GM23338 (cell line): ENCODE data around the gene SMURF1. TPM values are rescaled to one million over a fixed set of nuclear protein-coding genes. Genes with fewer than 3 reads are reported as not detected.

Experiments used
- ATAC-seq: fragments of 200-7000 bp; cut with Tn5 transposase; 3 replicates; pipeline ENCODE4 v1.9.1; 2020
- DNase-seq: peaks from one replicate; pipeline ENCODE4 v3.0.0-alpha.2; 2015; ENCODE audit warnings: low spot score
- H2AFZ ChIP-seq: fragments of 200-600 bp; sonication (generic); 2 replicates; pipeline ENCODE4 v1.8.0; 2016; ENCODE audit warnings: antibody characterized with exemption, mild to moderate bottlenecking, moderate library complexity
- H3F3A ChIP-seq: fragments of 200-600 bp; sonication (generic); replicated peaks from 2 replicates; pipeline ENCODE4 v1.8.0; 2017; ENCODE audit warnings: antibody characterized with exemption, mixed run types, low read depth
- H3K27ac ChIP-seq: fragments of 200-600 bp; sonication (generic); 2 replicates; pipeline ENCODE4 v1.6.1; 2016; ENCODE audit warnings: low read depth
- H3K27me3 ChIP-seq: fragments of 200-600 bp; sonication (generic); 2 replicates; pipeline ENCODE4 v1.8.0; 2016; ENCODE audit warnings: mild to moderate bottlenecking, mixed run types, moderate library complexity; ENCODE audit not compliant: insufficient read depth
- H3K36me3 ChIP-seq: fragments of 200-600 bp; sonication (generic); 2 replicates; pipeline ENCODE4 v1.8.0; 2016; ENCODE audit warnings: mild to moderate bottlenecking; ENCODE audit not compliant: insufficient read depth
- H3K4me1 ChIP-seq: fragments of 200-600 bp; sonication (generic); 2 replicates; pipeline ENCODE4 v1.8.0; 2016; ENCODE audit warnings: mild to moderate bottlenecking, moderate library complexity; ENCODE audit not compliant: insufficient read depth
- H3K4me2 ChIP-seq: fragments of 200-600 bp; sonication (generic); 2 replicates; pipeline ENCODE4 v1.7.1; 2017; ENCODE audit warnings: mixed run types
- H3K4me3 ChIP-seq: fragments of 200-600 bp; sonication (generic); 2 replicates; pipeline ENCODE4 v1.6.1; 2016; ENCODE audit warnings: mixed run types
- H3K79me2 ChIP-seq: fragments of 200-600 bp; sonication (generic); replicated peaks from 2 replicates; pipeline ENCODE4 v1.8.0; 2017; ENCODE audit warnings: mild to moderate bottlenecking; ENCODE audit not compliant: insufficient read depth
- H3K9me2 ChIP-seq: fragments of 200-600 bp; sonication (generic); 2 replicates; pipeline ENCODE4 v1.8.0; 2017; ENCODE audit not compliant: insufficient read depth
- H4K20me1 ChIP-seq: fragments of 200-600 bp; sonication (generic); replicated peaks from 2 replicates; pipeline ENCODE4 v1.8.0; 2017; ENCODE audit warnings: mild to moderate bottlenecking; ENCODE audit not compliant: insufficient read depth
- H3K27ac Mint-ChIP-seq: 2 replicates; pipeline ENCODE4 v1.8.0; 2020; ENCODE audit warnings: inconsistent platforms, mild to moderate bottlenecking, moderate library complexity, mixed read lengths
- H3K27me3 Mint-ChIP-seq: 3 replicates; pipeline ENCODE4 v1.8.0; 2022; ENCODE audit warnings: low read depth, mild to moderate bottlenecking, moderate library complexity, mixed read lengths, inconsistent platforms; ENCODE audit not compliant: insufficient read depth, poor library complexity
- H3K36me3 Mint-ChIP-seq: 3 replicates; pipeline ENCODE4 v1.8.0; 2021; ENCODE audit warnings: low read depth, mild to moderate bottlenecking, inconsistent platforms, moderate library complexity, mixed read lengths
- H3K4me1 Mint-ChIP-seq: 3 replicates; pipeline ENCODE4 v1.8.0; 2020; ENCODE audit warnings: mild to moderate bottlenecking, inconsistent platforms, mixed read lengths
- H3K4me3 Mint-ChIP-seq: 3 replicates; pipeline ENCODE4 v1.8.0; 2021; ENCODE audit warnings: moderate library complexity, mild to moderate bottlenecking, inconsistent platforms, mixed read lengths
- H3K9me3 Mint-ChIP-seq: 3 replicates; pipeline ENCODE4 v1.8.0; 2020; ENCODE audit warnings: moderate library complexity, mild to moderate bottlenecking, inconsistent platforms, mixed read lengths
- CREB1 ChIP-seq: fragments of 250-450 bp; sonication (Bioruptor Pico); IDR thresholded peaks from 2 replicates; pipeline ENCODE4 v1.5.0; 2020; ENCODE audit warnings: low read depth, mild to moderate bottlenecking, moderate library complexity
- EZH2phosphoT487 ChIP-seq: fragments of 200-600 bp; sonication (generic); IDR thresholded peaks from one replicate; pipeline ENCODE4 v1.8.1; 2018; ENCODE audit warnings: antibody characterized with exemption; ENCODE audit not compliant: unreplicated experiment
- NANOG ChIP-seq: IDR thresholded peaks from 2 replicates; pipeline ENCODE4 v1.6.1; 2016; ENCODE audit warnings: antibody characterized with exemption, borderline replicate concordance
- REST ChIP-seq: IDR thresholded peaks from one replicate; pipeline ENCODE4 v1.6.1; 2018; ENCODE audit warnings: antibody characterized with exemption; ENCODE audit not compliant: unreplicated experiment
- STAT1 ChIP-seq: IDR thresholded peaks from one replicate; pipeline ENCODE4 v1.6.1; 2016; ENCODE audit warnings: antibody characterized with exemption; ENCODE audit not compliant: unreplicated experiment
- polyA plus RNA-seq: library from polyadenylated mRNA; unstranded; fragments of >200 nt; fragmentation: Nextera tagmentation; extraction: Ambion mirVana; gene quantifications from 2 replicates; pipeline ENCODE4 v1.2.1, GENCODE V29; 2016
- total RNA-seq: library from RNA; depleted of rRNA; stranded (reverse); fragments of >200 nt; shearing (Covaris generic); gene quantifications from 2 replicates; pipeline ENCODE4 v1.2.3, GENCODE V29; 2014
- TF ChIP-seq, protein P1 (sequence below): IDR thresholded peaks from 2 replicates; pipeline ENCODE4 v1.6.1; 2016; ENCODE audit warnings: antibody characterized with exemption
- TF ChIP-seq, protein P2 (sequence below), 2 experiments: fragments of 200-600 bp in 1 of 2; sonication (generic) in 1 of 2; conservative IDR thresholded peaks; 2 replicates each; pipeline versions ENCODE4 v1.5.1 to v1.6.1; 2016 to 2017; ENCODE audit warnings: antibody characterized with exemption in 2 of 2, low read depth in 2 of 2, mild to moderate bottlenecking in 2 of 2, moderate library complexity in 1 of 2

SMURF1 gene
- total and polyA plus RNA-seq, 2 experiments from 2014 or later: 5.8 to 23.9 TPM

GRCh38 chr7:98994046-98994944, 149.6 kb downstream of the SMURF1 start:
- Mint-ChIP-seq H3K27me3 (peaks cover 9% of the 10 kb centered on the region), H3K4me1 (no peaks in the 10 kb centered on the region)
- TF ChIP-seq REST (no peak), EZH2phosphoT487 (no peak), NANOG (no peak), STAT1 (no peak), CREB1 (no peak)
- TF ChIP-seq, protein P1, sequence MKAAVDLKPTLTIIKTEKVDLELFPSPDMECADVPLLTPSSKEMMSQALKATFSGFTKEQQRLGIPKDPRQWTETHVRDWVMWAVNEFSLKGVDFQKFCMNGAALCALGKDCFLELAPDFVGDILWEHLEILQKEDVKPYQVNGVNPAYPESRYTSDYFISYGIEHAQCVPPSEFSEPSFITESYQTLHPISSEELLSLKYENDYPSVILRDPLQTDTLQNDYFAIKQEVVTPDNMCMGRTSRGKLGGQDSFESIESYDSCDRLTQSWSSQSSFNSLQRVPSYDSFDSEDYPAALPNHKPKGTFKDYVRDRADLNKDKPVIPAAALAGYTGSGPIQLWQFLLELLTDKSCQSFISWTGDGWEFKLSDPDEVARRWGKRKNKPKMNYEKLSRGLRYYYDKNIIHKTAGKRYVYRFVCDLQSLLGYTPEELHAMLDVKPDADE: no peak
- TF ChIP-seq, protein P2, sequence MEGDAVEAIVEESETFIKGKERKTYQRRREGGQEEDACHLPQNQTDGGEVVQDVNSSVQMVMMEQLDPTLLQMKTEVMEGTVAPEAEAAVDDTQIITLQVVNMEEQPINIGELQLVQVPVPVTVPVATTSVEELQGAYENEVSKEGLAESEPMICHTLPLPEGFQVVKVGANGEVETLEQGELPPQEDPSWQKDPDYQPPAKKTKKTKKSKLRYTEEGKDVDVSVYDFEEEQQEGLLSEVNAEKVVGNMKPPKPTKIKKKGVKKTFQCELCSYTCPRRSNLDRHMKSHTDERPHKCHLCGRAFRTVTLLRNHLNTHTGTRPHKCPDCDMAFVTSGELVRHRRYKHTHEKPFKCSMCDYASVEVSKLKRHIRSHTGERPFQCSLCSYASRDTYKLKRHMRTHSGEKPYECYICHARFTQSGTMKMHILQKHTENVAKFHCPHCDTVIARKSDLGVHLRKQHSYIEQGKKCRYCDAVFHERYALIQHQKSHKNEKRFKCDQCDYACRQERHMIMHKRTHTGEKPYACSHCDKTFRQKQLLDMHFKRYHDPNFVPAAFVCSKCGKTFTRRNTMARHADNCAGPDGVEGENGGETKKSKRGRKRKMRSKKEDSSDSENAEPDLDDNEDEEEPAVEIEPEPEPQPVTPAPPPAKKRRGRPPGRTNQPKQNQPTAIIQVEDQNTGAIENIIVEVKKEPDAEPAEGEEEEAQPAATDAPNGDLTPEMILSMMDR (conservative IDR thresholded peaks at IDR 0.05; ENCODE audit: low read depth in 2 of 2): no peak

More at GRCh38 chr7:98994046-98994944, 149.6 kb downstream of the SMURF1 start:
- peaks cover 20% of the 10 kb centered on the region for H3K36me3 ChIP-seq
- H3K27ac ChIP-seq: no peak overlapping the region
- no peak overlapping the region for H3K27ac Mint-ChIP-seq
- H3F3A ChIP-seq: no peaks in the 10 kb centered on the region
- H3K4me3 Mint-ChIP-seq: no peak overlapping the region
- H4K20me1 ChIP-seq: peaks cover 14% of the 10 kb centered on the region
- ATAC-seq: no peak
- H3K4me1 ChIP-seq: no peaks in the 10 kb centered on the region
- H3K4me3 ChIP-seq: no peak overlapping the region
- no peaks in the 10 kb centered on the region for H3K79me2 ChIP-seq
- no peaks in the 10 kb centered on the region for H3K9me3 Mint-ChIP-seq
- no peaks in the 10 kb centered on the region for H3K27me3 ChIP-seq
- no peaks in the 10 kb centered on the region for H3K9me2 ChIP-seq
- no peak for DNase-seq
- no peak overlapping the region for H2AFZ ChIP-seq
- H3K36me3 Mint-ChIP-seq: peaks cover 66% of the 10 kb centered on the region
- no peak overlapping the region for H3K4me2 ChIP-seq
